ENCODE measurements around the gene FGD6.
"Not testable (repeated sequence)": the region's sequence is repeated elsewhere in the genome, so short reads cannot be mapped to it uniquely, and the experiment has no call there.

The FGD6 gene

GRCh38 chr12:95173392-95174251 is 43.6 kb downstream of the FGD6 start:
- peak; percentile 85 for DNase-seq

GRCh38 chr12:95169368-95169767 is 47.9 kb downstream of the FGD6 start:
- no peak for DNase-seq

- no peak for DNase-seq
These were observed 48.5 kb downstream of the FGD6 start for GRCh38 chr12:95168746-95169145.

GRCh38 chr12:95164656-95165055 is 52.6 kb downstream of the FGD6 start:
- no peak for DNase-seq

- DNase-seq: no peak
These were observed 58.3 kb downstream of the FGD6 start for GRCh38 chr12:95158919-95159318.

- DNase-seq: peak; percentile 83
These were observed 65.4 kb downstream of the FGD6 start for GRCh38 chr12:95151821-95152220.

GRCh38 chr12:95151406-95151805 is 65.9 kb downstream of the FGD6 start:
- DNase-seq: peak; percentile 83

GRCh38 chr12:95150501-95150900 is 66.8 kb downstream of the FGD6 start:
- no peak for DNase-seq

GRCh38 chr12:95147866-95148265 is 69.4 kb downstream of the FGD6 start:
- DNase-seq: peak; percentile 22

- DNase-seq: peak; percentile 73
These were observed 70.5 kb downstream of the FGD6 start for GRCh38 chr12:95146769-95147168.

GRCh38 chr12:95143621-95144205 is 73.6 kb downstream of the FGD6 start:
- DNase-seq: peak; percentile 33

- DNase-seq: no peak
These were observed 74.7 kb downstream of the FGD6 start for GRCh38 chr12:95142431-95143151.

GRCh38 chr12:95141310-95141709 is 76.0 kb downstream of the FGD6 start:
- DNase-seq: no peak

- DNase-seq: not testable (repeated sequence)
These were observed 79.2 kb downstream of the FGD6 start for GRCh38 chr12:95138031-95138430.

GRCh38 chr12:95136598-95136997 is 80.7 kb downstream of the FGD6 start:
- no peak for DNase-seq

- no peak for DNase-seq
These were observed 83.2 kb downstream of the FGD6 start for GRCh38 chr12:95134085-95134484.

- DNase-seq: no peak
These were observed 85.5 kb downstream of the FGD6 start for GRCh38 chr12:95131589-95132340.

- DNase-seq: no peak
These were observed 87.2 kb downstream of the FGD6 start for GRCh38 chr12:95130096-95130495.

GRCh38 chr12:95129115-95129514 is 88.2 kb downstream of the FGD6 start:
- no peak for DNase-seq

GRCh38 chr12:95126736-95127135 is 90.5 kb downstream of the FGD6 start:
- DNase-seq: no peak

GRCh38 chr12:95126076-95126475 is 91.2 kb downstream of the FGD6 start:
- no peak for DNase-seq

- no peak for DNase-seq
These were observed 93.2 kb downstream of the FGD6 start for GRCh38 chr12:95124106-95124505.

- DNase-seq: no peak
These were observed 98.5 kb downstream of the FGD6 start for GRCh38 chr12:95118788-95119179.

Measured in NCI-H69 (cell line).